HepG2 (cell line): ENCODE measurements around the gene LIN28A. TPM values are rescaled to one million over a fixed set of nuclear protein-coding genes. Genes with fewer than 3 reads are reported as not detected.

Experiments
- CCDC6 ChIP-seq: sonication (generic); formaldehyde crosslinking; IDR thresholded peaks from 2 replicates; pipeline ENCODE4 v1.8.1; 2022; ENCODE audit warnings: mild to moderate bottlenecking, missing genetic modification reagents, moderate library complexity
- CSRNP2 ChIP-seq: sonication (generic); formaldehyde crosslinking; conservative IDR thresholded peaks from 2 replicates; pipeline ENCODE4 v1.8.0; 2022; ENCODE audit warnings: low read depth, missing genetic modification reagents
- DMAP1 ChIP-seq: IDR thresholded peaks from 2 replicates; pipeline ENCODE4 v1.6.1; 2016
- ELF4 ChIP-seq: sonication (generic); formaldehyde crosslinking; IDR thresholded peaks from 2 replicates; pipeline ENCODE4 v1.5.0; 2020; ENCODE audit warnings: missing genetic modification reagents, mild to moderate bottlenecking, moderate library complexity, borderline replicate concordance
- HNRNPL ChIP-seq: fragments of 200-400 bp; formaldehyde crosslinking; IDR thresholded peaks from 2 replicates; pipeline ENCODE4 v1.6.1; 2017; ENCODE audit warnings: mild to moderate bottlenecking, low read depth, low read length
- KDM4B ChIP-seq: sonication (generic); formaldehyde crosslinking; IDR thresholded peaks from 2 replicates; pipeline ENCODE4 v1.4.0; 2020; ENCODE audit warnings: missing genetic modification reagents
- NCOR1 ChIP-seq: fragments of 200-600 bp; sonication (generic); IDR thresholded peaks from 2 replicates; pipeline ENCODE4 v1.7.0; 2017; ENCODE audit warnings: antibody characterized with exemption, low read length, borderline replicate concordance
- NFE2L2 ChIP-seq: fragments of 150-350 bp; IDR thresholded peaks from 2 replicates; pipeline ENCODE4 v1.6.1; 2014; ENCODE audit warnings: low read length
- PRPF4 ChIP-seq: fragments of 200-400 bp; formaldehyde crosslinking; IDR thresholded peaks from 2 replicates; pipeline ENCODE4 v1.6.1; 2016; ENCODE audit warnings: low read length, low read depth; ENCODE audit not compliant: poor library complexity, severe bottlenecking
- RBAK ChIP-seq: sonication (generic); formaldehyde crosslinking; IDR thresholded peaks from 2 replicates; pipeline ENCODE4 v1.5.1; 2020; ENCODE audit warnings: mild to moderate bottlenecking, missing genetic modification reagents
- REXO4 ChIP-seq: sonication (generic); formaldehyde crosslinking; IDR thresholded peaks from 2 replicates; pipeline ENCODE4 v1.8.0; 2022; ENCODE audit warnings: missing genetic modification reagents, mild to moderate bottlenecking, borderline replicate concordance
- SPEN ChIP-seq: sonication (generic); formaldehyde crosslinking; IDR thresholded peaks from 2 replicates; pipeline ENCODE4 v1.5.1; 2020; ENCODE audit warnings: low read depth, mild to moderate bottlenecking, missing genetic modification reagents
- ZBTB38 ChIP-seq: sonication (generic); formaldehyde crosslinking; IDR thresholded peaks from 2 replicates; pipeline ENCODE4 v1.5.1; 2020; ENCODE audit warnings: mild to moderate bottlenecking, missing genetic modification reagents
- ZNF24 ChIP-seq: fragments of 450-650 bp; IDR thresholded peaks from 2 replicates; pipeline ENCODE4 v1.6.1; 2017; ENCODE audit warnings: antibody characterized with exemption, mild to moderate bottlenecking
- ZNF251 ChIP-seq: sonication (generic); formaldehyde crosslinking; IDR thresholded peaks from 2 replicates; pipeline ENCODE4 v1.9.0; 2021; ENCODE audit warnings: mild to moderate bottlenecking, missing genetic modification reagents
- ZNF558 ChIP-seq: sonication (generic); formaldehyde crosslinking; IDR thresholded peaks from 2 replicates; pipeline ENCODE4 v1.9.0; 2022; ENCODE audit warnings: mild to moderate bottlenecking, missing genetic modification reagents, borderline replicate concordance
- ZNF616 ChIP-seq: sonication (generic); formaldehyde crosslinking; IDR thresholded peaks from 2 replicates; pipeline ENCODE4 v1.5.0; 2020; ENCODE audit warnings: low read depth, mild to moderate bottlenecking, missing genetic modification reagents
- ZNF652 ChIP-seq: IDR thresholded peaks from 2 replicates; pipeline ENCODE4 v1.6.1; 2016; ENCODE audit warnings: low read depth, borderline replicate concordance
- ZNF746 ChIP-seq: sonication (generic); formaldehyde crosslinking; IDR thresholded peaks from 2 replicates; pipeline ENCODE4 v1.8.0; 2022; ENCODE audit warnings: mild to moderate bottlenecking, missing genetic modification reagents
- ZNF761 ChIP-seq: sonication (generic); formaldehyde crosslinking; conservative IDR thresholded peaks from 2 replicates; pipeline ENCODE4 v1.4.0; 2020; ENCODE audit warnings: mild to moderate bottlenecking, missing genetic modification reagents
- ZNF788 ChIP-seq: sonication (generic); formaldehyde crosslinking; IDR thresholded peaks from 2 replicates; pipeline ENCODE4 v1.5.0; 2020; ENCODE audit warnings: mild to moderate bottlenecking, missing genetic modification reagents, borderline replicate concordance
- polyA plus RNA-seq, 8 experiments: library from polyadenylated mRNA; depleted of rRNA in 3 of 8; stranded (reverse) in 7 of 8; unstranded in 1 of 8; fragments of >200 nt; fragmentation: Illumina TruSeq in 4 of 8; extraction: Trizol in 4 of 8; gene quantifications; 2 replicates each; pipeline versions ENCODE4 v1.2.1 to v1.2.3, GENCODE V29; 2011 to 2016; ENCODE audit warnings: low read depth in 4 of 8, missing spikeins in 1 of 8, mixed read lengths in 1 of 8; ENCODE audit not compliant: insufficient read depth in 1 of 8
- total RNA-seq, 5 experiments: library from RNA; depleted of rRNA; stranded (reverse); fragments of >200 nt; fragmentation: Illumina TruSeq; extraction: Trizol; gene quantifications; 2 replicates each; pipeline ENCODE4 v1.2.3, GENCODE V29; 2016; ENCODE audit warnings: low read depth in 1 of 5
- TF ChIP-seq, protein P1 (sequence below): sonication (generic); formaldehyde crosslinking; IDR thresholded peaks from 2 replicates; pipeline ENCODE4 v1.5.0; 2020; ENCODE audit warnings: missing genetic modification reagents, mild to moderate bottlenecking, borderline replicate concordance
- TF ChIP-seq, protein P2 (sequence below): sonication (generic); formaldehyde crosslinking; IDR thresholded peaks from 2 replicates; pipeline ENCODE4 v1.5.0; 2020; ENCODE audit warnings: mild to moderate bottlenecking, missing genetic modification reagents
- TF ChIP-seq, protein P3 (sequence below): sonication (generic); formaldehyde crosslinking; IDR thresholded peaks from 2 replicates; pipeline ENCODE4 v1.5.0; 2020; ENCODE audit warnings: mild to moderate bottlenecking, missing genetic modification reagents, moderate library complexity
- TF ChIP-seq, protein P4 (sequence below): IDR thresholded peaks from 2 replicates; pipeline ENCODE4 v1.6.1; 2016; ENCODE audit warnings: missing genetic modification reagents, missing compliant biosample characterization

LIN28A gene
- total and polyA plus RNA-seq, 2 of the 13 experiments (the other 11 are each of a cell fraction or from before 2014, with no cell fraction given): not detected

- TF ChIP-seq HNRNPL (no peak), ZNF24 (peak; percentile 61; the same call in 1 of the 2 replicates), RBAK (CRISPR knock-in tag) (no peak), REXO4 (CRISPR knock-in tag) (no peak), ELF4 (CRISPR knock-in tag) (no peak), ZNF746 (CRISPR knock-in tag) (no peak), CSRNP2 (0 out of 2 replicates have a peak, but pooled peaks have one; percentile 44), KDM4B (CRISPR knock-in tag) (no peak), PRPF4 (no peak), ZNF251 (no peak), ZNF558 (CRISPR knock-in tag) (no peak), ZNF652 (peak; percentile 49; the same call in 1 of the 2 replicates), NCOR1 (peak; percentile 53; the same call in 1 of the 2 replicates), SPEN (peak; percentile 81; the same call in 1 of the 2 replicates), ZNF616 (CRISPR knock-in tag) (no peak), ZBTB38 (CRISPR knock-in tag) (0 out of 2 replicates have a peak, but pooled peaks have one; percentile 25), ZNF788 (CRISPR knock-in tag) (peak; percentile 89; the same call in 1 of the 2 replicates), ZNF761 (CRISPR knock-in tag) (no peak), DMAP1 (CRISPR knock-in tag) (peak; percentile 40; the same call in 1 of the 2 replicates), CCDC6 (CRISPR knock-in tag) (peak; percentile 79; the same call in 1 of the 2 replicates), NFE2L2 (no peak)
- TF ChIP-seq, protein P1, sequence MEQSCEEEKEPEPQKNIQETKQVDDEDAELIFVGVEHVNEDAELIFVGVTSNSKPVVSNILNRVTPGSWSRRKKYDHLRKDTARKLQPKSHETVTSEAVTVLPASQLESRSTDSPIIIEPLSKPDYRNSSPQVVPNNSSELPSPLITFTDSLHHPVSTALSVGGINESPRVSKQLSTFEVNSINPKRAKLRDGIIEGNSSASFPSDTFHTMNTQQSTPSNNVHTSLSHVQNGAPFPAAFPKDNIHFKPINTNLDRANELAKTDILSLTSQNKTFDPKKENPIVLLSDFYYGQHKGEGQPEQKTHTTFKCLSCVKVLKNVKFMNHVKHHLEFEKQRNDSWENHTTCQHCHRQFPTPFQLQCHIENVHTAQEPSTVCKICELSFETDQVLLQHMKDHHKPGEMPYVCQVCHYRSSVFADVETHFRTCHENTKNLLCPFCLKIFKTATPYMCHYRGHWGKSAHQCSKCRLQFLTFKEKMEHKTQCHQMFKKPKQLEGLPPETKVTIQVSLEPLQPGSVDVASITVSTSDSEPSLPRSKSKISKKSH: no peak
- TF ChIP-seq, protein P2, sequence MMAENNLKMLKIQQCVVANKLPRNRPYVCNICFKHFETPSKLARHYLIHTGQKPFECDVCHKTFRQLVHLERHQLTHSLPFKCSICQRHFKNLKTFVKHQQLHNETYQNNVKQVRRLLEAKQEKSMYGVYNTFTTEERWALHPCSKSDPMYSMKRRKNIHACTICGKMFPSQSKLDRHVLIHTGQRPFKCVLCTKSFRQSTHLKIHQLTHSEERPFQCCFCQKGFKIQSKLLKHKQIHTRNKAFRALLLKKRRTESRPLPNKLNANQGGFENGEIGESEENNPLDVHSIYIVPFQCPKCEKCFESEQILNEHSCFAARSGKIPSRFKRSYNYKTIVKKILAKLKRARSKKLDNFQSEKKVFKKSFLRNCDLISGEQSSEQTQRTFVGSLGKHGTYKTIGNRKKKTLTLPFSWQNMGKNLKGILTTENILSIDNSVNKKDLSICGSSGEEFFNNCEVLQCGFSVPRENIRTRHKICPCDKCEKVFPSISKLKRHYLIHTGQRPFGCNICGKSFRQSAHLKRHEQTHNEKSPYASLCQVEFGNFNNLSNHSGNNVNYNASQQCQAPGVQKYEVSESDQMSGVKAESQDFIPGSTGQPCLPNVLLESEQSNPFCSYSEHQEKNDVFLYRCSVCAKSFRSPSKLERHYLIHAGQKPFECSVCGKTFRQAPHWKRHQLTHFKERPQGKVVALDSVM (CRISPR knock-in tag): peak; percentile 100
- TF ChIP-seq, protein P3, sequence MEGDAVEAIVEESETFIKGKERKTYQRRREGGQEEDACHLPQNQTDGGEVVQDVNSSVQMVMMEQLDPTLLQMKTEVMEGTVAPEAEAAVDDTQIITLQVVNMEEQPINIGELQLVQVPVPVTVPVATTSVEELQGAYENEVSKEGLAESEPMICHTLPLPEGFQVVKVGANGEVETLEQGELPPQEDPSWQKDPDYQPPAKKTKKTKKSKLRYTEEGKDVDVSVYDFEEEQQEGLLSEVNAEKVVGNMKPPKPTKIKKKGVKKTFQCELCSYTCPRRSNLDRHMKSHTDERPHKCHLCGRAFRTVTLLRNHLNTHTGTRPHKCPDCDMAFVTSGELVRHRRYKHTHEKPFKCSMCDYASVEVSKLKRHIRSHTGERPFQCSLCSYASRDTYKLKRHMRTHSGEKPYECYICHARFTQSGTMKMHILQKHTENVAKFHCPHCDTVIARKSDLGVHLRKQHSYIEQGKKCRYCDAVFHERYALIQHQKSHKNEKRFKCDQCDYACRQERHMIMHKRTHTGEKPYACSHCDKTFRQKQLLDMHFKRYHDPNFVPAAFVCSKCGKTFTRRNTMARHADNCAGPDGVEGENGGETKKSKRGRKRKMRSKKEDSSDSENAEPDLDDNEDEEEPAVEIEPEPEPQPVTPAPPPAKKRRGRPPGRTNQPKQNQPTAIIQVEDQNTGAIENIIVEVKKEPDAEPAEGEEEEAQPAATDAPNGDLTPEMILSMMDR (CRISPR knock-in tag): no peak
- TF ChIP-seq, protein P4, sequence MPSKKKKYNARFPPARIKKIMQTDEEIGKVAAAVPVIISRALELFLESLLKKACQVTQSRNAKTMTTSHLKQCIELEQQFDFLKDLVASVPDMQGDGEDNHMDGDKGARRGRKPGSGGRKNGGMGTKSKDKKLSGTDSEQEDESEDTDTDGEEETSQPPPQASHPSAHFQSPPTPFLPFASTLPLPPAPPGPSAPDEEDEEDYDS: no peak
Observed at GRCh38 chr1:26387447-26387846, 23.2 kb upstream of the LIN28A start (continued).
